ENCODE measurements around the gene CPEB4.

GRCh38 chr5:173972925-173973615 lies 84.9 kb downstream of the CPEB4 start:
- TF ChIP-seq CTCF (conservative IDR thresholded peaks at IDR 0.05; ENCODE audit: low read depth in 2 of 2), result peak; percentile 82 to 89
- peak; percentile 72 for TF ChIP-seq CREB1 (CRISPR knock-in tag; IDR thresholded peaks at IDR 0.05; ENCODE audit: low read depth)
- no peak for TF ChIP-seq REST (IDR thresholded peaks at IDR 0.05; ENCODE audit: unreplicated experiment)
